NCI-H146 treated with DMSO at 0.1 percent for 48 hours (cell line): Measurements from ENCODE around the gene KCNMA1.
"Not testable (repeated sequence)": the region's sequence is repeated elsewhere in the genome, so short reads cannot be mapped to it uniquely, and the experiment has no call there.

ENCODE experiments used
- DNase-seq: peaks from one replicate; lab custom pipeline; 2025; ENCODE audit not compliant: unreplicated experiment; lab: John Stamatoyannopoulos, UW

The KCNMA1 gene

GRCh38 chr10:77608281-77608680 lies 29.3 kb downstream of the KCNMA1 start:
- DNase-seq = no peak

- no peak for DNase-seq
Observed at GRCh38 chr10:77606751-77607150, 30.9 kb downstream of the KCNMA1 start.

GRCh38 chr10:77605466-77605865 lies 32.1 kb downstream of the KCNMA1 start:
- no peak for DNase-seq

GRCh38 chr10:77604941-77605351 lies 32.7 kb downstream of the KCNMA1 start:
- peak; percentile 36 for DNase-seq

GRCh38 chr10:77604063-77604462 lies 33.5 kb downstream of the KCNMA1 start:
- no peak for DNase-seq

GRCh38 chr10:77603534-77603927 lies 34.1 kb downstream of the KCNMA1 start:
- no peak for DNase-seq

GRCh38 chr10:77602913-77603533 lies 34.6 kb downstream of the KCNMA1 start:
- no peak for DNase-seq

- DNase-seq = no peak
Observed at GRCh38 chr10:77602231-77602912, 35.2 kb downstream of the KCNMA1 start.

- no peak for DNase-seq
Observed at GRCh38 chr10:77601488-77601887, 36.1 kb downstream of the KCNMA1 start.

- DNase-seq = no peak
Observed at GRCh38 chr10:77600640-77601039, 37.0 kb downstream of the KCNMA1 start.

GRCh38 chr10:77599651-77600050 lies 38.0 kb downstream of the KCNMA1 start:
- no peak for DNase-seq

- DNase-seq = no peak
Observed at GRCh38 chr10:77598606-77599005, 39.0 kb downstream of the KCNMA1 start.

GRCh38 chr10:77597560-77597959 lies 40.0 kb downstream of the KCNMA1 start:
- no peak for DNase-seq

- no peak for DNase-seq
Observed at GRCh38 chr10:77594471-77594783, 43.2 kb downstream of the KCNMA1 start.

- DNase-seq = no peak
Observed at GRCh38 chr10:77593771-77594470, 43.7 kb downstream of the KCNMA1 start.

- DNase-seq = no peak
Observed at GRCh38 chr10:77592946-77593636, 44.5 kb downstream of the KCNMA1 start.

GRCh38 chr10:77592510-77592909 lies 45.1 kb downstream of the KCNMA1 start:
- no peak for DNase-seq

GRCh38 chr10:77591238-77591880 lies 46.2 kb downstream of the KCNMA1 start:
- DNase-seq = no peak

- DNase-seq = no peak
Observed at GRCh38 chr10:77590344-77591237, 47.0 kb downstream of the KCNMA1 start.

- not testable (repeated sequence) for DNase-seq
Observed at GRCh38 chr10:77589703-77590102, 47.9 kb downstream of the KCNMA1 start.
